ENCODE measurements around the gene NHSL1. TPM values are rescaled to one million over a fixed set of nuclear protein-coding genes. Genes with fewer than 3 reads are reported as not detected.

Gene NHSL1
- total and polyA plus RNA-seq, 4 donors: 6.6 to 33.0 (median 20.7) TPM

DNA sequence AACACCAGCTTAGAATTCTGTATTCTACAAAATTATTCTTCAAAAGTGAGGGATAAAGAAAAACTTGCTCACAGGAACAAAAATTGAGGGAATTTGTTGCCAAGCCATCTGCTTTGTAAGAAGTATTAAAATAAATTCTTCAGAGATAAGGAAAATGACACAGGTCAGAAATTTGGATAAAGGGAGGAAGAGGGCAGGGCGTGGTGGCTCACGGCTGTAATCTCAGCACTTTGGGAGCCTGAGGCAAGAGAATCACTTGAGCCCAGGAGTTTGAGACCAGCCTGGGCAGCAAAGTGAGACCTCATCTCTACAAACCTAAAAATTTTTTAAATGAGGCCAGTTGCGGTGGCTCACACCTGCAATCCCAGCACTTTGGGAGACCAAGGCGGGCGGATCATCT, 109.7 kb downstream of the NHSL1 start:
- 89% methylated on average over 5 of the region's 5 CpGs for WGBS
- Histone ChIP-seq H3K27ac (ENCODE audit: low read depth in 1 of 2, low read length in 2 of 2) (no peak overlapping the region), H3K27me3 (ENCODE audit: control insufficient read depth in 4 of 4, insufficient read depth in 4 of 4, low read length in 3 of 4) (no peaks in the 10 kb centered on the region), H3K4me3 (ENCODE audit: low read depth in 1 of 3, low read length in 3 of 3) (no peak overlapping the region), H3K9me3 (ENCODE audit: control insufficient read depth in 4 of 4, low read length in 3 of 4) (no peaks in the 10 kb centered on the region), H3K36me3 (ENCODE audit: control insufficient read depth in 4 of 4, insufficient read depth in 3 of 4, low read depth in 1 of 4, low read length in 3 of 4) (no peaks in the 10 kb centered on the region), H3K9ac (ENCODE audit: low read depth in 1 of 2, low read length in 2 of 2) (no peak overlapping the region), H3K4me1 (ENCODE audit: control insufficient read depth in 4 of 4, insufficient read depth in 4 of 4, low read length in 3 of 4) (peaks cover 0 to 15% (median 11%) of the 10 kb centered on the region in 4 donors)
- DNase-seq (ENCODE audit: low spot score): no peak
- TF ChIP-seq EGR1 (IDR thresholded peaks at IDR 0.05; ENCODE audit: low read depth in 2 of 2) (no peak), RXRA (IDR thresholded peaks at IDR 0.05) (no peak), NR2F2 (IDR thresholded peaks at IDR 0.05) (no peak), RAD21 (IDR thresholded peaks at IDR 0.05) (no peak), FOXA1 (IDR thresholded peaks at IDR 0.05) (no peak), GABPA (IDR thresholded peaks at IDR 0.05 in 1 of 2, conservative IDR thresholded peaks at IDR 0.05 in 1 of 2) (no peak), JUND (IDR thresholded peaks at IDR 0.05) (no peak), HNF4A (conservative IDR thresholded peaks at IDR 0.05) (no peak), YY1 (IDR thresholded peaks at IDR 0.05) (no peak), TAF1 (conservative IDR thresholded peaks at IDR 0.05) (no peak), FOXA2 (IDR thresholded peaks at IDR 0.05) (no peak), SP1 (IDR thresholded peaks at IDR 0.05) (no peak), HNF4G (IDR thresholded peaks at IDR 0.05) (no peak)
- TF ChIP-seq, protein P1, sequence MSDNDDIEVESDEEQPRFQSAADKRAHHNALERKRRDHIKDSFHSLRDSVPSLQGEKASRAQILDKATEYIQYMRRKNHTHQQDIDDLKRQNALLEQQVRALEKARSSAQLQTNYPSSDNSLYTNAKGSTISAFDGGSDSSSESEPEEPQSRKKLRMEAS (IDR thresholded peaks at IDR 0.05): no peak
- TF ChIP-seq, protein P2, sequence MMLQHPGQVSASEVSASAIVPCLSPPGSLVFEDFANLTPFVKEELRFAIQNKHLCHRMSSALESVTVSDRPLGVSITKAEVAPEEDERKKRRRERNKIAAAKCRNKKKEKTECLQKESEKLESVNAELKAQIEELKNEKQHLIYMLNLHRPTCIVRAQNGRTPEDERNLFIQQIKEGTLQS (IDR thresholded peaks at IDR 0.05): no peak
- TF ChIP-seq, protein P3, sequence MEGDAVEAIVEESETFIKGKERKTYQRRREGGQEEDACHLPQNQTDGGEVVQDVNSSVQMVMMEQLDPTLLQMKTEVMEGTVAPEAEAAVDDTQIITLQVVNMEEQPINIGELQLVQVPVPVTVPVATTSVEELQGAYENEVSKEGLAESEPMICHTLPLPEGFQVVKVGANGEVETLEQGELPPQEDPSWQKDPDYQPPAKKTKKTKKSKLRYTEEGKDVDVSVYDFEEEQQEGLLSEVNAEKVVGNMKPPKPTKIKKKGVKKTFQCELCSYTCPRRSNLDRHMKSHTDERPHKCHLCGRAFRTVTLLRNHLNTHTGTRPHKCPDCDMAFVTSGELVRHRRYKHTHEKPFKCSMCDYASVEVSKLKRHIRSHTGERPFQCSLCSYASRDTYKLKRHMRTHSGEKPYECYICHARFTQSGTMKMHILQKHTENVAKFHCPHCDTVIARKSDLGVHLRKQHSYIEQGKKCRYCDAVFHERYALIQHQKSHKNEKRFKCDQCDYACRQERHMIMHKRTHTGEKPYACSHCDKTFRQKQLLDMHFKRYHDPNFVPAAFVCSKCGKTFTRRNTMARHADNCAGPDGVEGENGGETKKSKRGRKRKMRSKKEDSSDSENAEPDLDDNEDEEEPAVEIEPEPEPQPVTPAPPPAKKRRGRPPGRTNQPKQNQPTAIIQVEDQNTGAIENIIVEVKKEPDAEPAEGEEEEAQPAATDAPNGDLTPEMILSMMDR (IDR thresholded peaks at IDR 0.05; ENCODE audit: low read depth, low read length, missing input control): no peak
- TF ChIP-seq, protein P4, sequence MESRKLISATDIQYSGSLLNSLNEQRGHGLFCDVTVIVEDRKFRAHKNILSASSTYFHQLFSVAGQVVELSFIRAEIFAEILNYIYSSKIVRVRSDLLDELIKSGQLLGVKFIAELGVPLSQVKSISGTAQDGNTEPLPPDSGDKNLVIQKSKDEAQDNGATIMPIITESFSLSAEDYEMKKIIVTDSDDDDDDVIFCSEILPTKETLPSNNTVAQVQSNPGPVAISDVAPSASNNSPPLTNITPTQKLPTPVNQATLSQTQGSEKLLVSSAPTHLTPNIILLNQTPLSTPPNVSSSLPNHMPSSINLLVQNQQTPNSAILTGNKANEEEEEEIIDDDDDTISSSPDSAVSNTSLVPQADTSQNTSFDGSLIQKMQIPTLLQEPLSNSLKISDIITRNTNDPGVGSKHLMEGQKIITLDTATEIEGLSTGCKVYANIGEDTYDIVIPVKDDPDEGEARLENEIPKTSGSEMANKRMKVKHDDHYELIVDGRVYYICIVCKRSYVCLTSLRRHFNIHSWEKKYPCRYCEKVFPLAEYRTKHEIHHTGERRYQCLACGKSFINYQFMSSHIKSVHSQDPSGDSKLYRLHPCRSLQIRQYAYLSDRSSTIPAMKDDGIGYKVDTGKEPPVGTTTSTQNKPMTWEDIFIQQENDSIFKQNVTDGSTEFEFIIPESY (IDR thresholded peaks at IDR 0.05): no peak
- TF ChIP-seq, protein P5, sequence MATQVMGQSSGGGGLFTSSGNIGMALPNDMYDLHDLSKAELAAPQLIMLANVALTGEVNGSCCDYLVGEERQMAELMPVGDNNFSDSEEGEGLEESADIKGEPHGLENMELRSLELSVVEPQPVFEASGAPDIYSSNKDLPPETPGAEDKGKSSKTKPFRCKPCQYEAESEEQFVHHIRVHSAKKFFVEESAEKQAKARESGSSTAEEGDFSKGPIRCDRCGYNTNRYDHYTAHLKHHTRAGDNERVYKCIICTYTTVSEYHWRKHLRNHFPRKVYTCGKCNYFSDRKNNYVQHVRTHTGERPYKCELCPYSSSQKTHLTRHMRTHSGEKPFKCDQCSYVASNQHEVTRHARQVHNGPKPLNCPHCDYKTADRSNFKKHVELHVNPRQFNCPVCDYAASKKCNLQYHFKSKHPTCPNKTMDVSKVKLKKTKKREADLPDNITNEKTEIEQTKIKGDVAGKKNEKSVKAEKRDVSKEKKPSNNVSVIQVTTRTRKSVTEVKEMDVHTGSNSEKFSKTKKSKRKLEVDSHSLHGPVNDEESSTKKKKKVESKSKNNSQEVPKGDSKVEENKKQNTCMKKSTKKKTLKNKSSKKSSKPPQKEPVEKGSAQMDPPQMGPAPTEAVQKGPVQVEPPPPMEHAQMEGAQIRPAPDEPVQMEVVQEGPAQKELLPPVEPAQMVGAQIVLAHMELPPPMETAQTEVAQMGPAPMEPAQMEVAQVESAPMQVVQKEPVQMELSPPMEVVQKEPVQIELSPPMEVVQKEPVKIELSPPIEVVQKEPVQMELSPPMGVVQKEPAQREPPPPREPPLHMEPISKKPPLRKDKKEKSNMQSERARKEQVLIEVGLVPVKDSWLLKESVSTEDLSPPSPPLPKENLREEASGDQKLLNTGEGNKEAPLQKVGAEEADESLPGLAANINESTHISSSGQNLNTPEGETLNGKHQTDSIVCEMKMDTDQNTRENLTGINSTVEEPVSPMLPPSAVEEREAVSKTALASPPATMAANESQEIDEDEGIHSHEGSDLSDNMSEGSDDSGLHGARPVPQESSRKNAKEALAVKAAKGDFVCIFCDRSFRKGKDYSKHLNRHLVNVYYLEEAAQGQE (IDR thresholded peaks at IDR 0.05): no peak

All from liver (tissue), 9 donors.